ENCODE results near the gene RABIF.

GRCh38 chr1:202890392-202890791 lies 1.4 kb upstream of the RABIF start:
- TF ChIP-seq SP1 (IDR thresholded peaks at IDR 0.05) (no peak), FOXK2 (IDR thresholded peaks at IDR 0.05) (no peak), TARDBP (IDR thresholded peaks at IDR 0.05) (no peak), ARNT (IDR thresholded peaks at IDR 0.05) (no peak), FOXA1 (IDR thresholded peaks at IDR 0.05) (no peak), HDGF (IDR thresholded peaks at IDR 0.05; ENCODE audit: borderline replicate concordance) (no peak), BHLHE40 (IDR thresholded peaks at IDR 0.05; ENCODE audit: borderline replicate concordance) (no peak)
